ENCODE results near the gene GALNT14.

The GALNT14 gene

DNA sequence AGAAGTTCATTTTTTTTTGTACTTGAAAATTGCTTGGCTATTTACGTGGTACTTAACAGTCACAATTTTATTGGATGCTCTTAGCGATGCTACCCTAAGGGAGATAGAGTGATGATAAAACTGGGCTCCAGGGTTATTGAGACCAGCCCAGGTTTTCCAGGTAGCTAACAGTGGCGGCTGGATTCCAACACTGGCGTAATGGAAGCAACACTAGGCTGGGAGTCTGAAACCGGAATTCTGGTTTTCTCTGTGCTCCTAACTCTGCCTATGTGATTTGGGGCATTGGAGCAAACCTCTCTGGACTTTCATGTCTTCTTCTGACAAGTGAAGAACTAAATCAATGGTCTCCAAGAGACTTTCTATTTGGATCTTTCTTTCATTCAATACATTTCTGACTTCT is 9.4 kb upstream of the GALNT14 start:
- H3K27me3 ChIP-seq (ENCODE audit: insufficient read depth, low read length) = peaks cover 10% of the 10 kb centered on the region
- H3K4me3 ChIP-seq (ENCODE audit: low read length) = no peak overlapping the region
- H3K9me3 ChIP-seq (ENCODE audit: low read length) = no peaks in the 10 kb centered on the region

DNA sequence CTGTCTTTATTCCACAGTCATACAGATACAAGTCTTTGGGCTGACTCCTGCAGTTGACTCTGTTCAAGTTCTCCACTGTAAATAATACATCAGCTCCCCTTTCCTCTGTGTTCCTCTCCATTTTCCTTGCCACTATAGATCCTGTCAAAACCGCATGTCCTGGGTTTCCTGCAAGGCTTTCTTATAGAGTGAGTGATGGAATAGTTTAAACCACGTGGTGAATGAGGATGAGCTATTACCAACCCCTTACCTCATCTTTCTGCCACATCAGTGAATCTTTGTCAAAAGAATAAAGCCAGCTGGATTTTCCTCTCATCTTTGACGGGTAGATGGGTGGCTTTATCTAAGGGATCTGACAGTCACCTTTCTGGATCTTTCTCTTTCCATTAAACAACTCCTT is 3.9 kb upstream of the GALNT14 start:
- Histone ChIP-seq H3K27me3 (ENCODE audit: insufficient read depth, low read length) (peaks cover 52% of the 10 kb centered on the region), H3K4me3 (ENCODE audit: low read length) (no peak overlapping the region), H3K9me3 (ENCODE audit: low read length) (no peaks in the 10 kb centered on the region), H3K4me1 (ENCODE audit: insufficient read depth, low read length) (no peaks in the 10 kb centered on the region), H3K36me3 (ENCODE audit: insufficient read depth, low read length) (no peaks in the 10 kb centered on the region), H2AFZ (ENCODE audit: low read depth, low read length) (no peak overlapping the region)

More for the DNA sequence above, 9.4 kb upstream of the GALNT14 start:
- Histone ChIP-seq H3K4me1 (ENCODE audit: insufficient read depth, low read length) (no peaks in the 10 kb centered on the region), H2AFZ (ENCODE audit: low read depth, low read length) (no peak overlapping the region), H3K36me3 (ENCODE audit: insufficient read depth, low read length) (no peaks in the 10 kb centered on the region)

DNA sequence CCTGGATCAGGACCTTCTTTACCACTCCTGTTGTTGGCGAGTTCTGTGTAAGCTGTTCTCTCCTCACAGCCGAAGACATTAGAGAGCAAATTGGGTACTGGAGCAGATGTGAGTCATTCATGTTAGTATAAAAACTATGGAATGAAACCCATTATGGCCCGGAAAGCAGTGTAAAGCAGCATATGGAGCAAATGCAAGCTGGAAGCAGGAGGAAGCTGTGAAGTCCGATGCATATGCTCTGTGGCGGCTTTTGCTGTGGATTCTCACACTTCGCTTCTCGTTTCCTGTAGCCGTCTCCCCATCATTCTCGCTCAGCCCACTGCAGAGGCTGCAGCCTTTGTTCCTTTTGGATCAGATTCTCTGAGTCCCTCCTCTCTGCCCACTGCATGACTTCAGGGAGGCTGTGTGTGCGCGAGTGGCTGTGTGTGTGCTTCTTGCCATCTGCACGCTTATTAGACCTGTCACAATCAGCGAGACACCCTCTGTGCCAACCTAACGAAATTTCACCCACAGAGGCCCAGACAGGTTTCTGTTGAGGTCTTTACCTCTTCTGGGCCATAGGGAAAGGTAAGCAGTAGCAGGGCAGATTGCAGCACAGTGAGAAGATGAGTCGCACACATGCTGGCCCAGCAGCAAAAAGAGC is 3.3 kb upstream of the GALNT14 start:
- no peaks in the 10 kb centered on the region for H3K9me3 ChIP-seq (ENCODE audit: low read length)
- H2AFZ ChIP-seq (ENCODE audit: low read depth, low read length) = no peak overlapping the region
- peaks cover 54% of the 10 kb centered on the region for H3K27me3 ChIP-seq (ENCODE audit: insufficient read depth, low read length)
- no peaks in the 10 kb centered on the region for H3K36me3 ChIP-seq (ENCODE audit: insufficient read depth, low read length)
- H3K4me3 ChIP-seq (ENCODE audit: low read length) = no peak overlapping the region
- H3K4me1 ChIP-seq (ENCODE audit: insufficient read depth, low read length) = no peaks in the 10 kb centered on the region

DNA sequence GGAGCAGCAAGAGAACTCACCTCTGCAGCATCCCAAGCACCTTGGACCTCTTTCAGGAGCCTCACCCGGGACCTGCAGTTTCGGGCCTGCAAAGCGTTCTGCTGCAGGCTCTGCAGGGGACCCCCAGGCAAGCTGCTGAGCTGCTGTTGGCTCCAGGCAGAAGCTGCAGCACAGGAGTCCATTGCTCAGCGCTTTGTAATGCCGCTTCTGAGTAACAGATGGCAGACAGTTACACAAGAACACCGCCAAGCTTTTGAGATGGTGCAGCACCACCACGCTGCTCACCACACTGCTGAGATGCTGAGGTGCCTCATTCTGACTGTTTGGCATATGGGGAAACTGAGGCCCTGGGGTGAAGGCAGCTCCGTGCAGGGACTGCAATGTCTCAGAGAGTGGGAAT is 1.9 kb upstream of the GALNT14 start:
- Histone ChIP-seq H3K36me3 (ENCODE audit: insufficient read depth, low read length) (no peaks in the 10 kb centered on the region), H3K4me1 (ENCODE audit: insufficient read depth, low read length) (no peaks in the 10 kb centered on the region), H3K27me3 (ENCODE audit: insufficient read depth, low read length) (peaks cover 66% of the 10 kb centered on the region), H2AFZ (ENCODE audit: low read depth, low read length) (no peak overlapping the region), H3K4me3 (ENCODE audit: low read length) (no peak overlapping the region), H3K9me3 (ENCODE audit: low read length) (no peaks in the 10 kb centered on the region)

DNA sequence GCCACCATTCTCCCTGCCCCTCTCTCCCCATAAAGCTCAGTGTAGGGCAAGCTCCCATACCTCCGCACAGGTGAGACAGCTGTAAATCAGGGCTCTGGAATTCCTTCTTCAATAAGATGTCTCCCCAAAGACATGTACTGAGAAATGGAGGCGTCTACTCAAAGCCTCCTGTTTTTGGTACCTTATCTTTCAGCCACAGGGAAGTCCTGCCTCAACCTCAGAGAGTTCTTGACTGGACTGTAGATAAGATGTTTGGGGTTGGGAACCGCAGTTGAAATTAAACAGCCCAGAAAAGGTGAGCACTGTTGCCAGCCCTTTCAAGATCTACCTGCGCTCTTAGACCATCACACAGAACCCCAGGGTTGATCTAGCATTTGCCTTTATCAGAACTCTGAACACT is 1.4 kb upstream of the GALNT14 start:
- Histone ChIP-seq H2AFZ (ENCODE audit: low read depth, low read length) (no peak overlapping the region), H3K27me3 (ENCODE audit: insufficient read depth, low read length) (peaks cover 71% of the 10 kb centered on the region), H3K36me3 (ENCODE audit: insufficient read depth, low read length) (no peaks in the 10 kb centered on the region), H3K9me3 (ENCODE audit: low read length) (no peaks in the 10 kb centered on the region), H3K4me3 (ENCODE audit: low read length) (no peak overlapping the region), H3K4me1 (ENCODE audit: insufficient read depth, low read length) (no peaks in the 10 kb centered on the region)

DNA sequence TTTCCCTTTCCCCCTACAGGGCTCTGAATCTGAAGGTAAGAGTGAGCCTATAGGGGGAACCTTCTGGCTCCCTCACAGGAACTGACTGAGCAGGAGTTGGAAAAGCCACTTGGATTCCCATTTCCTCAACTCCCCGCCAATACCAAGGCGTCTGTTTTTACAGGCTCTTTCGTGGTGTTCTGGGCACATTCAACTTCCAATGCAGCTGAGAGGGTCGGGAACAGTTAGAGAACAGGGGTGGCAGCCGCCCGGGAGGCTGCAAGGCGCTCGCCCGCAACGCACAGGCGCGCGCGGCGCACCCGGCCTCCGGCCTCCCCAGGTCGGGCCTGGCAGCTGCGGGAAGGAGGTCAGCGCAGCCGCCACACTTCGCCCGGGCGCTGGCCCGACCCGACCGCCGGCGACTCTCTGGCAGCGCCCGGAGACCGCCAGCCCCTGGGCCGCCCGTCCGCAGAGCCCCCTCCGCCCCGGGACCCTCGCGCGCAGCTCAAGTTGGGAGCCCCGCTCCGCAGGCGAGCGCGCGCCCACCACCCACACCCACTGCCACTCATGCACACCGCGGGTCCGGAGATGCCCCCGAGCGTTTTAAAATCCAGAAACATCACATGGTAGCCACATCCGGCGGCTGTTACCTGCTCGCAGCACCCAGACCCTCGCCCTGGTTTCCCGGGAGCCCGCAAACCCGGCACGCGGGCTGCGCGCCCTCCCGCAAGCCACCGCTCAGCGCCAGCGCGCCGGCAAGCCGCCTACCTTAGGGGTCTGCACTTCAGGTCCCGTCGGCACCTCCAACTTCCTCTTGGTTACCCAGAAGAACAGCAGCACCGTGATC is 816 bp downstream of the GALNT14 start:
- H3K4me3 ChIP-seq (ENCODE audit: low read length) = no peak overlapping the region
- H3K36me3 ChIP-seq (ENCODE audit: insufficient read depth, low read length) = no peaks in the 10 kb centered on the region
- peaks cover 71% of the 10 kb centered on the region for H3K27me3 ChIP-seq (ENCODE audit: insufficient read depth, low read length)
- no peaks in the 10 kb centered on the region for H3K4me1 ChIP-seq (ENCODE audit: insufficient read depth, low read length)
- no peaks in the 10 kb centered on the region for H3K9me3 ChIP-seq (ENCODE audit: low read length)
- peak overlapping the region; percentile 85 for H2AFZ ChIP-seq (ENCODE audit: low read depth, low read length)

DNA sequence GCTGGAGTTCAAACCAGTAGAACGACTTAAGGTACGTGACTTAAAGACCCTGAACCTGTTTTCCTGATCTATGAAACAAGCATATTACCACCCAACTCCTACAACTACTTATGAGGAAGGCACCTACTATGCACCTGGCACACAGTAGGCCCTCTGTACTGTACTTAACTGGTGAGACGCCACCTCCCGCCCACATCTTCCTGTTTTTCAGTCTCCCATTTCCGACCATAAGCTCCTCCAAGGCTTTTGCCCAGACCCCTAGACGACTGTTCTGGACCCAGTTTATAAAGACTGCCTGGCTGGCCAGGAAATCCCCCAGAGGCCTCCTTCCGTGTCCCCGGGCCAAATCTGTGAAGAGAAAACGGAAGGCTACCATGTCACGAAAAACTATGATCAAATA is 1.5 kb downstream of the GALNT14 start:
- Histone ChIP-seq H3K9me3 (ENCODE audit: low read length) (no peaks in the 10 kb centered on the region), H3K4me3 (ENCODE audit: low read length) (no peak overlapping the region), H3K36me3 (ENCODE audit: insufficient read depth, low read length) (no peaks in the 10 kb centered on the region), H3K4me1 (ENCODE audit: insufficient read depth, low read length) (no peaks in the 10 kb centered on the region), H3K27me3 (ENCODE audit: insufficient read depth, low read length) (peaks cover 72% of the 10 kb centered on the region), H2AFZ (ENCODE audit: low read depth, low read length) (no peak overlapping the region)

DNA sequence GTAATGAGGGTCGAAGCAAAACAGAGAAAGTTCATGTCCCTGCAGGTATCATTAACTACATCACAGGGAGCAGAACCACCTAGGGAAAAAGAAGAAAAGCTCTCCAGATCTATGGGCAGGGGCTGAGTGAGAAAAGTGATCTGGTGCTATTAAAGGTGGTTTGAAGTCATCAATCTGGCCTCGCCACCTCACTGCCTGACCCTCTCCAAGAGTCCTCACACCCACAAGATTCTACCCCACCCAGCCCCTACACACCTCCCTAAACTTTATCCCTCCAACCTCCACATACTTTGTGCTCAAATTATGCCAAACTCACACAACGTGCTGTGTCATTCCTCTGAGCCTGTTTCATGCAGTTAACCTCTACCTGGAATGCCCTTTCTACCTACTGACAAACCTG is 2.2 kb downstream of the GALNT14 start:
- H3K36me3 ChIP-seq (ENCODE audit: insufficient read depth, low read length) = no peaks in the 10 kb centered on the region
- peaks cover 65% of the 10 kb centered on the region for H3K27me3 ChIP-seq (ENCODE audit: insufficient read depth, low read length)
- H3K4me1 ChIP-seq (ENCODE audit: insufficient read depth, low read length) = no peaks in the 10 kb centered on the region
- no peak overlapping the region for H3K4me3 ChIP-seq (ENCODE audit: low read length)
- no peaks in the 10 kb centered on the region for H3K9me3 ChIP-seq (ENCODE audit: low read length)
- H2AFZ ChIP-seq (ENCODE audit: low read depth, low read length) = no peak overlapping the region

DNA sequence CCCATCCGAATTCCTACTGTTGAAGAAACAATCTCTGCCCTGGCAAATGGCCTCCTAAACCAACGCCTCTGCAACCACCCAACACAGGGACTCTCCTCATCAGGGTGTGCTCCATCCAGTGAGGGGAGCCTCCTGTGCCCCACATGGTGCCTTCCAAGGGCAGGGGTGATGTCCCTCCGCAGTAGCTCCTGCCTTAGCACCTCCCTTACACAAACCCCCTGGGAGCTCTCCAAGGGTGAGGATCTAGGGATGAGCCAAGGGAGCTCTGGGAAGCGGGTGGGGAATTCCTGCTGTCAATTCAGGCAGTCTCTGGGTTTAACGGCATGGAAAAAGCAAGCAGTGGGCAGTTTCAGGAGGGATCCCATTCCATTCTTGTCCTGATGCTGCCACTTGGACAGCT is 3.8 kb downstream of the GALNT14 start:
- Histone ChIP-seq H3K4me3 (ENCODE audit: low read length) (no peak overlapping the region), H3K4me1 (ENCODE audit: insufficient read depth, low read length) (peaks cover 10% of the 10 kb centered on the region), H3K9me3 (ENCODE audit: low read length) (no peaks in the 10 kb centered on the region), H3K36me3 (ENCODE audit: insufficient read depth, low read length) (no peaks in the 10 kb centered on the region), H3K27me3 (ENCODE audit: insufficient read depth, low read length) (peaks cover 53% of the 10 kb centered on the region), H2AFZ (ENCODE audit: low read depth, low read length) (no peak overlapping the region)

DNA sequence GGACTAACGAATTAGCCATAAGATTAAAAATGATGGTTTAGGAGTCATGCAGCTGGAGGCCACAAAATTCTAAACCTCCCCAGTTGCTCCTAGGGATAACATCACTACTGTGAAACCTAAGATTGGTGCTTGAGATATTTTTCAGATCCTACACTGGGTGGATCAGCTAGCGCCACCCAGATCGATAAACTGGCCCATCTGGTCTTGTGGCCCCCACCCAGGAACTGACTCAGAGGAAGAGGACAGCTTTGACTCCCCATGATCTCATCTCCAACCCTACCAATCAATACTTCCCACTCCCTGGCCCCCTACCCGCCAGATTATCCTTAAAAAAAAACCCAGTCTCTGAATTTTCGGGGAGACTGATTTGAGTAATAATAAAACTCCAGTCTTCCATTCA is 5.5 kb downstream of the GALNT14 start:
- H3K4me1 ChIP-seq (ENCODE audit: insufficient read depth, low read length) = peaks cover 11% of the 10 kb centered on the region
- H3K9me3 ChIP-seq (ENCODE audit: low read length) = no peaks in the 10 kb centered on the region
- H3K36me3 ChIP-seq (ENCODE audit: insufficient read depth, low read length) = no peaks in the 10 kb centered on the region
- no peak overlapping the region for H3K4me3 ChIP-seq (ENCODE audit: low read length)
- H2AFZ ChIP-seq (ENCODE audit: low read depth, low read length) = no peak overlapping the region
- H3K27me3 ChIP-seq (ENCODE audit: insufficient read depth, low read length) = peaks cover 38% of the 10 kb centered on the region

DNA sequence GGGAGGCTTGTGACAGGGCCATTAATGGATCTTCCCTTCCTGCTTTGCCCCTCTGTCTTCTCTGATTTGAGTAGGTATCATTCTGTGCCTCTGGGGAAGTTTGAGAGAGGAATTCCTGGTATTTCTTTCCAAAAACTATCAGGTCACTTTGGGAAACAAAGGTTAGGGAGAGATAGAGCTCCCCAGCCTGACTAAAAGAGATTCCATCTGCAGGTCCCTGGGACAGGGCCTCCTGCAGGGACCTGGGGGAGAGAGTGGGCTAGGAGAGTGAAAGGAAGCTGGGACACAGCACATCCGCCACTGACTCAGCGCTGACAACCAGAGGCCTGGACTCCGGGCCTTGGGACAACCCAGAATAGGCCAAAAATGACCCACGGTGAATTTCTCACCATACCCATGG is 6.4 kb downstream of the GALNT14 start:
- peaks cover 11% of the 10 kb centered on the region for H3K4me1 ChIP-seq (ENCODE audit: insufficient read depth, low read length)
- H2AFZ ChIP-seq (ENCODE audit: low read depth, low read length) = no peak overlapping the region
- H3K4me3 ChIP-seq (ENCODE audit: low read length) = no peak overlapping the region
- H3K27me3 ChIP-seq (ENCODE audit: insufficient read depth, low read length) = peaks cover 30% of the 10 kb centered on the region
- H3K36me3 ChIP-seq (ENCODE audit: insufficient read depth, low read length) = no peaks in the 10 kb centered on the region
- H3K9me3 ChIP-seq (ENCODE audit: low read length) = no peaks in the 10 kb centered on the region

DNA sequence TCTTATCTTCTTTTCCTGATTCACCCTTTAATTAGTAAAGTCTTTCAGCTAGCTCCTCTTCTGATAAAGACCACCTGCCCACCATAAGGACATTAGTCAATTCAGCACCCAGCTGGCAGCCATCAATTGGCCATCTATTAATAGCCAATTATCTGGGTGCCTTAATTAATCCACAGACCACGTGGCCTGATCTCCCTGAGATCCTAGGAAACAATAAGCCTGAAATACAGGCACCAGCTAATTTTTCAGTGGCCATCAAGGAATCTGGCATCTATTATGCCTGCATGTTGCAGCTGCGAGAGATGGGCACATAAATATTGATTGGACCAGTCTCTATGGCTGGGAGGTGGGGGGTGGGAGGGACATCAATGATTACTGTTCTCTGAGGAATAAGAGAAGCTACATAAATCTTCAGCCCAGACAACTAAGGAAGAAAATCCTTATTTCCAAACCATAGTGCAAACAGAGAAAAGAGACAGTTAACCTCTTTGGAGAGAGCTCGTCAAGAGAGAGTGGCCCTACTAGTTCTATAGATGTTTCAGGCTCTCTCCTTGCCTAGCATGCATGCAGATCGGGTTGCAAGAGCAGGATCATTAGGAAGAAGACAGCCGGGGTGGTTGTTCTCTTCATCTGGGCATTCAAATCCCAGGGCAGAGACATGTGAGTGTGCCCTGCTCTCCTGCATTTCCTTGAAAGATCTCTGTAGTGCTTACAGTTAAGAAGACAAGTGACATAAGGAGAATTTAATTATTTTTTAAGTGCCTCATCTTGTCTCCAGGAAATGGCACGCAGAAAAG is 8.7 kb downstream of the GALNT14 start:
- Histone ChIP-seq H3K4me1 (ENCODE audit: insufficient read depth, low read length) (peaks cover 11% of the 10 kb centered on the region), H3K9me3 (ENCODE audit: low read length) (no peaks in the 10 kb centered on the region), H3K27me3 (ENCODE audit: insufficient read depth, low read length) (peaks cover 7% of the 10 kb centered on the region), H2AFZ (ENCODE audit: low read depth, low read length) (no peak overlapping the region), H3K4me3 (ENCODE audit: low read length) (no peak overlapping the region), H3K36me3 (ENCODE audit: insufficient read depth, low read length) (no peaks in the 10 kb centered on the region)

DNA sequence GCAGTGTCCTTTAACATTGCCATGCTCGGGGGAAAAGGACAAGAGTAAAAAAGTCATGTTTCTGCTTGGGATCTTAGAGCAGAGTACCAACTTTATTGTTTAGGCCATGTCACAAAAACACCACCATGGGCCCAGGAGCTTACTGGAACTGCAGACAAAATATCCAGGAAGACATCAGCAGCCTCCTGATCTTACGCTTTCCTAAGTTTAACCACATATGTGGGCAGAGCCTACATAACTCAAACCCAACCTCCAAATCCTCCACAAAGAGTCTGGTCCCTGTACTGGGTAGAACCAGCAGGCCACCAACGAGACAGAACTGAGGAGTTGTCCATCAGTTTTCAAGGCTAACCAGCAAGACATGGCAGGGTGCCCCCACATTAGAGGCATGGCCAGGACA is 10.3 kb downstream of the GALNT14 start:
- H3K9me3 ChIP-seq (ENCODE audit: low read length) = no peaks in the 10 kb centered on the region
- H3K4me3 ChIP-seq (ENCODE audit: low read length) = no peak overlapping the region
- H3K27me3 ChIP-seq (ENCODE audit: insufficient read depth, low read length) = peaks cover 10% of the 10 kb centered on the region
- peaks cover 11% of the 10 kb centered on the region for H3K4me1 ChIP-seq (ENCODE audit: insufficient read depth, low read length)
- no peaks in the 10 kb centered on the region for H3K36me3 ChIP-seq (ENCODE audit: insufficient read depth, low read length)
- H2AFZ ChIP-seq (ENCODE audit: low read depth, low read length) = no peak overlapping the region
